ENCODE data around the gene LACTBL1.

The LACTBL1 gene

GRCh38 chr1:22978299-22978698 lies 5.6 kb upstream of the LACTBL1 start:
- FAIRE-seq, result no peak
- no peak for DNase-seq (ENCODE audit: extremely low spot score, insufficient read length, low read depth)

GRCh38 chr1:22976461-22977243 lies 4.0 kb upstream of the LACTBL1 start:
- peak; percentile 86 for FAIRE-seq

GRCh38 chr1:22976127-22976460 lies 3.4 kb upstream of the LACTBL1 start:
- DNase-seq (ENCODE audit: extremely low spot score, insufficient read length, low read depth) (no peak), FAIRE-seq (no peak)

More at GRCh38 chr1:22976461-22977243, 4.0 kb upstream of the LACTBL1 start:
- DNase-seq (ENCODE audit: extremely low spot score, insufficient read length, low read depth), result peak; percentile 48

GRCh38 chr1:22975694-22976093 lies 3.0 kb upstream of the LACTBL1 start:
- FAIRE-seq (no peak), DNase-seq (ENCODE audit: extremely low spot score, insufficient read length, low read depth) (no peak)

- DNase-seq (ENCODE audit: extremely low spot score, insufficient read length, low read depth), result no peak
- no peak for FAIRE-seq
Observed at GRCh38 chr1:22971611-22972405, 858 bp downstream of the LACTBL1 start.

- DNase-seq (ENCODE audit: extremely low spot score, insufficient read length, low read depth) (no peak), FAIRE-seq (no peak)
Observed at GRCh38 chr1:22971161-22971560, 1.5 kb downstream of the LACTBL1 start.

GRCh38 chr1:22970096-22970495 lies 2.6 kb downstream of the LACTBL1 start:
- FAIRE-seq, result no peak
- DNase-seq (ENCODE audit: extremely low spot score, insufficient read length, low read depth), result no peak

- no peak for FAIRE-seq
- no peak for DNase-seq (ENCODE audit: extremely low spot score, insufficient read length, low read depth)
Observed at GRCh38 chr1:22969304-22969709, 3.4 kb downstream of the LACTBL1 start.

- no peak for DNase-seq (ENCODE audit: extremely low spot score, insufficient read length, low read depth)
- FAIRE-seq, result no peak
Observed at GRCh38 chr1:22967833-22968232, 4.8 kb downstream of the LACTBL1 start.

GRCh38 chr1:22966309-22966708 lies 6.4 kb downstream of the LACTBL1 start:
- no peak for FAIRE-seq
- no peak for DNase-seq (ENCODE audit: extremely low spot score, insufficient read length, low read depth)

GRCh38 chr1:22963044-22963677 lies 9.5 kb downstream of the LACTBL1 start:
- DNase-seq (ENCODE audit: extremely low spot score, insufficient read length, low read depth), result no peak
- no peak for FAIRE-seq

- FAIRE-seq, result no peak
- no peak for DNase-seq (ENCODE audit: extremely low spot score, insufficient read length, low read depth)
Observed at GRCh38 chr1:22962558-22962957, 10.1 kb downstream of the LACTBL1 start.

GRCh38 chr1:22959545-22960360 lies 12.9 kb downstream of the LACTBL1 start:
- FAIRE-seq (no peak), DNase-seq (ENCODE audit: extremely low spot score, insufficient read length, low read depth) (no peak)

GRCh38 chr1:22958556-22958955 lies 14.1 kb downstream of the LACTBL1 start:
- DNase-seq (ENCODE audit: extremely low spot score, insufficient read length, low read depth) (no peak), FAIRE-seq (no peak)

- FAIRE-seq, result no peak
Observed at GRCh38 chr1:22957066-22957465, 15.6 kb downstream of the LACTBL1 start.

GRCh38 chr1:22955146-22955545 lies 17.5 kb downstream of the LACTBL1 start:
- no peak for FAIRE-seq
- DNase-seq (ENCODE audit: extremely low spot score, insufficient read length, low read depth), result no peak

More at GRCh38 chr1:22957066-22957465, 15.6 kb downstream of the LACTBL1 start:
- DNase-seq (ENCODE audit: extremely low spot score, insufficient read length, low read depth), result no peak

- DNase-seq (ENCODE audit: extremely low spot score, insufficient read length, low read depth), result no peak
- FAIRE-seq, result no peak
Observed at GRCh38 chr1:22953740-22954141, 18.9 kb downstream of the LACTBL1 start.

- DNase-seq (ENCODE audit: extremely low spot score, insufficient read length, low read depth) (no peak), FAIRE-seq (no peak)
Observed at GRCh38 chr1:22953057-22953739, 19.5 kb downstream of the LACTBL1 start.

- FAIRE-seq, result no peak
- DNase-seq (ENCODE audit: extremely low spot score, insufficient read length, low read depth), result no peak
Observed at GRCh38 chr1:22952694-22953056, 20.0 kb downstream of the LACTBL1 start.

GRCh38 chr1:22951796-22952195 lies 20.9 kb downstream of the LACTBL1 start:
- FAIRE-seq (no peak), DNase-seq (ENCODE audit: extremely low spot score, insufficient read length, low read depth) (no peak)
